Kidney glomerular epithelial cell (primary cell): ENCODE data around the gene UGCG.
"Not testable (repeated sequence)": the region's sequence is repeated elsewhere in the genome, so short reads cannot be mapped to it uniquely, and the experiment has no call there.

Source experiments
- DNase-seq: peaks from one replicate; lab custom pipeline; 2025; lab: John Stamatoyannopoulos, UW

UGCG gene

GRCh38 chr9:111890867-111891266, 5.7 kb upstream of the UGCG start:
- not testable (repeated sequence) for DNase-seq

DNA sequence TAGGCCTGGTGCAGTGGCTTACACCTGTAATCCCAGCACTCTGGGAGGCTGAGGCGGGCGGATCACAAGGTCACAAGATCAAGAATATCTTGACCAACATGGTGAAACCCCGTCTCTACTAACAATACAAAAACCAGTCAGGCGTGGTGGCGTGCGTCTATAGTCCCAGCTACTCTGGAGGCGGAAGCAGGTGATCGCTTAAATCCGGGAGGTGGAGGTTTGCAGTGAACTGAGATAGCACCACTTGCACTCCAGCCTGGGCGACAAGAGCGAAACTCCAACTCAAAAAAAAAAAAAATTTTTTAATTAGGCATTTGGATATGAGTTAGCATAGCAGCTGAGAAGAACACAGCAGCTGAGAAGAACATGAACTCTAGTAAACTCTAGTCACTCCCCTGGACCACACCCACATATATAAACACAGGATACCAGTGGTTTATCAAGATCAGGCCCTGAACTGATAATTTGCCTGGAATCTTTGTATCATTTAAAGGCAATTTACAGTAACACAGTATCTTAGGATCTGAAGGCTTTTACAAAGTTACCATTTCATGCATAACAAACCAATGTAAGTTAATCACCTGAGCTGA, 4.6 kb upstream of the UGCG start:
- DNase-seq = no peak

DNA sequence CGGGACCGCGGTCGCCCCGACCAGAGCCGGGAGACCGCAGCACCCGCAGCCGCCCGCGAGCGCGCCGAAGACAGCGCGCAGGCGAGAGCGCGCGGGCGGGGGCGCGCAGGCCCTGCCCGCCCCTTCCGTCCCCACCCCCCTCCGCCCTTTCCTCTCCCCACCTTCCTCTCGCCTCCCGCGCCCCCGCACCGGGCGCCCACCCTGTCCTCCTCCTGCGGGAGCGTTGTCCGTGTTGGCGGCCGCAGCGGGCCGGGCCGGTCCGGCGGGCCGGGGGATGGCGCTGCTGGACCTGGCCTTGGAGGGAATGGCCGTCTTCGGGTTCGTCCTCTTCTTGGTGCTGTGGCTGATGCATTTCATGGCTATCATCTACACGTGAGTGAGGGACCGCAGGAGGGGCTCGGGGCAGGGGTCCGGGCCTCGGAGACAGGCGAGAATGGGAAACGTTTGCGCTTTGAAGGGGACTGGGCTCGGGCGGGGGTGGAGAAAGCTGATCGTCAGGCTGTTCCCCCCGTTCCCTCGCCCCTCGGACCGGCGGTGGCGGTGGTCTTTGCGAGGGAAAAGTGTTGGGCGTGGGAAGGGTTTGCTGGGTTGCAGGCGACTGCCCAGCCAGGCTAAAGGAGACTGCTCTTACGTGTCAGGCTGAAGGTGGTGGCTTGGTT, 457 bp downstream of the UGCG start:
- no peak for DNase-seq

DNA sequence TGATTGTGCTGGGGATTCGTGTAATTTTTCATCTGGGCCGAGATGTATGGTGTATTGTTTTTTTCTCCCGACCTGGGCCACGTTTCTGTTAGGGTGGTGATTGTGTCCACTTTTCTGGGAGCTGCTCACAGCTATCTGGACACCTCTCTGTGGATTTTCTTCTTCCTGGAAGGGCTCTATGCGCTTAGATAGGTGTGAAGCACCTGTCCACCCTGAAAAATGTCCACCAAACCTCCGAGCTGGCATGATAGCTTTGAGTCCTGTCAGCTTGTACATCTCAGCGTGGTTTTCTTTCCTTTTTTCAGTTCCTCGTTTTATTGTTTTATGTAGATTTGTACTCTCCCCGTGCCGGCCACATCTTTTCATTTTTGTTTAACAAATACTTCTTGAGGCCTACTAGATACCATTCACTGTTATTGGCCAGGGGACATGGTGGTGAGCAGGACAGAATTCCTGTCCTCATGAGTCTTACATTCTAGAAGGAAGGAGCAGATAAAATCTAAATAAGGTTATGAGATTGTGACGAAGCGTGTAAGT, 1.1 kb downstream of the UGCG start:
- no peak for DNase-seq

DNA sequence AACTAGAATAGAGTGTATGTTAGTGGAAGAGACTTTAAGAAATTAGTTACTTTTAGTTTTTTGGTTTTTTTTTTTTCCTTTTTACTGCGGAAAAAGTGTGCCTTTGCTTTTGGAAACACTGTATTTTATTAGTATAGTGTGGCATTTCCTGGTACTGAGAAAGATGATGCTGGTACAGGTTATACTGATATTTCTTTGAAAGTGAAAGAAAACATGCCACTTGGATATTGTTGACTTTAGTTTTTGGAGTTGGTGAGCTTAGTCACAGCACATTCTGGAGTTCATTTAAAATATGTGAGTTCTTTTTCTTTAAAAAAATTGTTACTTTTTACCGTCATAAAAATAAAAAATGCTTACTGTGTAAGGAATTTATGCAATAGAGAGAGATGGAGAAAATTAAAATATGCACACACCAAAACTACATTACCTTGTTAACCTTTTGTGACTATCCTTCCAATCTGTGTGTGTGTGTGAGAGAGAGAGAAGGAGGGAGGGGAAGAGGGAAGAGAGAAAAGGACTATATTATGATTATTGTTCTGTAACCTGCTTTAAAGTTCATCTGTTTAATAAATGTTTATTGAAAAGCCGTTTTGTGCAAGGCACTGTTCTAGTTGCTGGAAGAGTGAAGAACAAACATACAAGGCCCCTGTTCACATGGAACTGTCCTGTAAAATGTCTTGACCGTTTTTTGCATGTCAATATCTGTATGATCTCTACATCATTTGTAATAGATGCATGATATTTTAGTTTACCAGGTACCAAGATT, 1.9 kb downstream of the UGCG start:
- DNase-seq = no peak

- no peak for DNase-seq
Observed at GRCh38 chr9:111900151-111900857, 3.7 kb downstream of the UGCG start.

GRCh38 chr9:111900858-111901612, 4.4 kb downstream of the UGCG start:
- DNase-seq = no peak

DNA sequence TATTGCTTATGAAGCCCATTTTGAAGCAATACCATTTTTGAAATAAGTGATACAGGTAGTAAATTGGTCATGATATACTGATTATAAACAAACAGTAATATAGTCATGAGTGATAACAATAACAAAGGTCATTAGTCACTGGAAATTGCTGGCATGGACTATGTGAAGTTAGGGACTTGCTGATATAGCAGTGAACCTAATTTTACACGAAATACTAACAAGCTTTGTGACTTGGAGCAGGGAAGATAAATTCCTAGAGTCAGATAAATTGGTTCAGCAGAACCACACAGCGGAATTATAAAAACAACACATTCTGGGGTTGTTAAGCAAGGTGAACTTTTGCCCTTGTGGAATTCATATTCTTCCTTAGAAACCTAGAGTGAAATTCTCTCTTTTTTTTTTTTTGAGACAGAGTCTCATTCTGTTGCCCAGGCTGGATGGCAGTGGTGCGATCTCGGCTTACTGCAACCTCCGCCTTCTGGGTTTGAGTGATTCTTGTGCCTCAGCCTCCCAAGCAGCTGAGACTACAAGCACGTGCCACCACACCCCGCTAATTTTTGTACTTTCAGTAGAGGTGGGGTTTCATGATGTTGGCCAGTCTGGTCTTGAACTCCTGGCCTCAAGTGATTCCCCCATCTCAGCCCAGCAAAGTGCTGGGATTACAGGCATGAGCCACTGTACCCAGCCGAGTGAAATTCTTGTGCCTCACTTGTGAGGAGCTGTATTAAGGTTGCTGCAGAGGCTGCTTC, 6.0 kb downstream of the UGCG start:
- no peak for DNase-seq

DNA sequence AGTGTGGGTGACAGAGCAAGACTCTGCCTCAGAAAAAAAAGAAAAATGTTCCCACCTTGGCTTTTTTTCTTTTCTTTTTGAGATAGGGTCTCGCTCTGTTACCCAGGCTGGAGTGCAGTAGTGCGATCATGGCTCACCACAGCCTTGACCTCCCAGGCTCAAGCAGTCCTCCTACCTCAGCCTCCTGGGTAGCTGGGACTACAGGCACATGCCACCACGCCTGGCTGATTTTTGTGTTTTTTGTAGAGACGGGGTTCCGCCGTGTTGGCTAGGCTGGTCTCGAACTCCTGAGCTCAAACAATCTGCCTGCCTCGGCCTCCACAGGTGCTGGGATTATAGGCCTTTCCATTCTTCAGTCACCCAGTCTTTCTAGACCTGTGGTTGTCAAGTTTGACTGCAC, 6.9 kb downstream of the UGCG start:
- DNase-seq = not testable (repeated sequence)

GRCh38 chr9:111904026-111904425, 7.4 kb downstream of the UGCG start:
- DNase-seq = no peak

GRCh38 chr9:111904891-111905291, 8.3 kb downstream of the UGCG start:
- no peak for DNase-seq

GRCh38 chr9:111907147-111907546, 10.5 kb downstream of the UGCG start:
- DNase-seq = no peak

DNA sequence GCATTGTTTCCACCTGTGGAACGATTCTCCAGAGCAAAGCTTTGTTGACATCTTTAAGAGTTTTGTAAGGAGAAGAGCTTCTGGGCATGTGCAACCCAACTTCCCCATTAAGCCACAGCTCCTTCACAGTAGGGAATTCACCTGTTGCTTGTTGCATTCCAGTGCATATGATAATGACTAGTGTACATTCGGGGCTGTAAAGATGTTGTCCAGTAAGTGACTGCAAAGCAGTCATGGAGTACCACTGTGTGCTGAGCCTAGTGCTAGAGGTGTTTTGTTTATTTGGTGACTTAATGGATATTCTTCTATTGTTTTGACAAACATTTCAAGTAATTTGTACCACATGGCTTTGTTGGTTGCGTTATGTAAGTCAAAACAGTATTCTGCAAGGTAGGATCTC, 12.8 kb downstream of the UGCG start:
- DNase-seq = no peak

GRCh38 chr9:111910428-111910827, 13.8 kb downstream of the UGCG start:
- no peak for DNase-seq

GRCh38 chr9:111913159-111913558, 16.5 kb downstream of the UGCG start:
- DNase-seq = no peak

- DNase-seq = no peak
Observed at GRCh38 chr9:111914749-111915424, 18.3 kb downstream of the UGCG start.

DNA sequence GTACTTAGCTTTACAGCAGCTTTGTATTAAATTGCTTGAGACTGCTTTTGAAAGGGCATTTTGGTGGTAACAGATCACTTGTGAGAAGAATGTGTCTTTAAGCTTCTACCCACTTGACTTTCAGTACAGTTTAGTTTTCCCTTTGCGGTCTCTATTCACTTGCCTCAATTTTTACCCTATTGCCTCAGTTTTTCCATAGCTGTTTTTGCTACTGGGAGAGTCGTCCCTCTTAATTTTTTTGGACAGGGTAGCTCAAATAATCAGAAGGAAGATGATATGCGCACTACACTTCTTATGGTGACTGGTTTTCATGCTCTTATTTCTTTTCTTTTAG, 18.8 kb downstream of the UGCG start:
- no peak for DNase-seq

DNA sequence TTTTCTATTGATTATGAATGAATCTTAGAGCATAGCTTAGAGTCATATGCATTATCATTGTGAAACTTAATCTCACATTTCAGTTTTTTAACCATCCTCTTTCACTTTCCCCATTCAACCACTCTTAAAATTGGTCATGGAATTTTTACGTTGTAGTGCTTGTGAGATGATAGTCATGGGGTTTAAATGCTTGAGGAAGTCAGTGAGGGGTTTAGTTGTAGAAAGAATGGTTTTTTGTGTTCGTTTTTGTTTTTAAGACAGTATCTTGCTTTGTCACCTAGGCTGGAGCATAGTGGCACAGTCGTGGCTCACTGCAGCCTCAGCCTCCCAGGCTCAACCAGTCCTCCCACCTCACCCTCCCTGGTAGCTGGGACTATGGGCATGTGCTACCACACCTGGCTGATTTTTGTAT, 19.6 kb downstream of the UGCG start:
- no peak for DNase-seq

DNA sequence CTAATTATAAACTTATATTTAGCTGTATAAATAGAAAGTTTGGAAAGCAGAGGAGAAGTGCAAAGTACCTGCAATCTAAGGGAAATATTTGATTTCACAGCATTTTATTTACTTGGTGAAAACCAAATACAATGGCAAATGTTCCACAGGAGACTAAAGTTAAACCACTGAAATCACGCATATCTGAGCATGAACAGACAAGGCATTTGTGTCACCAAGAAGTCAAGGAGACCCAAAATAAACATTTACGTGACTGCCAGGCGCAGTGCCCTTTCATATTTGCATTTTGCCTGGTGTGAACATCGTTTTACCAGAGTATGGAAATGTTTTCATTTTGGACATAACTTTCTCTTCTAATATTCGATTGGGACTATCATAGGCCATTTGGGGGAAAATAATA, 20.6 kb downstream of the UGCG start:
- DNase-seq = no peak

DNA sequence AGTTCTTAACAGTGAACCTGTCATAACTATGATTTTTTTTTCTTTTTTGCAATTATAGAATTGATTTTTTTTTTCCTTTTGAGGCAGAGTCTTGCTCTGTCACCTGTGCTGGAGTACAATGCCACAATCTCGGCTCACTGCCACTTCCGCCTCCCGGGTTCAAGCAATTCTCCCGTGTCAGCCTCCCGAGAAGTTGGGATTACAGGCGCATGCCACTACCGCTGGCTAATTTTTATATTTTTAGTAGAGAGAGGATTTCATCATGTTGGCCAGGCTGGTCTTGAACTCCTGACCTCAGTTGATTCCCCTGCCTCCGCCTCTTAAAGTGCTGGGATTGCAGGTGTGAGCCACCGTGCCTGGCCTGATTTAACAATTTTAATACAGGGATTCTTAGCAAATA, 21.4 kb downstream of the UGCG start:
- DNase-seq = no peak

- DNase-seq = no peak
Observed at GRCh38 chr9:111919875-111920274, 23.3 kb downstream of the UGCG start.
